ENCODE results near the gene DDIT3.
"Not testable (repeated sequence)": the region's sequence is repeated elsewhere in the genome, so short reads cannot be mapped to it uniquely, and the experiment has no call there.

DDIT3 gene

DNA sequence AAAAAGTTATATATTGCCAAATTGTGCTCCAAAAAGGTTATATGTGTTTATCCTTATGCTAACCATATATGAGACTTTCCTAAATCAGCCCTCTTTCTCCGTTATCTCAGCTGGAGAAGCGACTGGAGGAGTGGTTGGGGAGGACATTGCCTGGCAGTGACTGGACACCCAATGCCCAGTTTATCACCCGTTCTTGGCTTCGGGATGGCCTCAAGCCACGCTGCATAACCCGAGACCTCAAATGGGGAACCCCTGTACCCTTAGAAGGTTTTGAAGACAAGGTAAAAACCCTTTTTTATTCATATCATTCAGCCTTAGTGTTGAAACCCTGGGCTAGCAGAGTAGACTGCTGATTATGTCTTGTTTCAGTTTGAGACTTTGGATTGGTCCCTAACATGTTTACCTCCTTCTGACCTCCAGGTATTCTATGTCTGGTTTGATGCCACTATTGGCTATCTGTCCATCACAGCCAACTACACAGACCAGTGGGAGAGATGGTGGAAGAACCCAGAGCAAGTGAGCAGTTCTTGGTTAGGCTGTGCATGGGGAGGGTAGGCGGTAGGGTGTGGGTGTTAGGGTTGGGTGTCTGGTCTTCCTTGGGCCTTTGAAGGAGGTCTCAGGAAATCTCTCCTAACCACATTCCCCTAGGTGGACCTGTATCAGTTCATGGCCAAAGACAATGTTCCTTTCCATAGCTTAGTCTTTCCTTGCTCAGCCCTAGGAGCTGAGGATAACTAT is 8.6 kb downstream of the DDIT3 start:
- DNase-seq: no peak

GRCh38 chr12:57511161-57511560 is 9.2 kb downstream of the DDIT3 start:
- no peak for DNase-seq

- DNase-seq: not testable (repeated sequence)
Measured at GRCh38 chr12:57507796-57508195, 12.5 kb downstream of the DDIT3 start.

- DNase-seq: not testable (repeated sequence)
Measured at GRCh38 chr12:57506541-57506940, 13.8 kb downstream of the DDIT3 start.

GRCh38 chr12:57502311-57502969 is 17.9 kb downstream of the DDIT3 start:
- DNase-seq: not testable (repeated sequence)

DNA sequence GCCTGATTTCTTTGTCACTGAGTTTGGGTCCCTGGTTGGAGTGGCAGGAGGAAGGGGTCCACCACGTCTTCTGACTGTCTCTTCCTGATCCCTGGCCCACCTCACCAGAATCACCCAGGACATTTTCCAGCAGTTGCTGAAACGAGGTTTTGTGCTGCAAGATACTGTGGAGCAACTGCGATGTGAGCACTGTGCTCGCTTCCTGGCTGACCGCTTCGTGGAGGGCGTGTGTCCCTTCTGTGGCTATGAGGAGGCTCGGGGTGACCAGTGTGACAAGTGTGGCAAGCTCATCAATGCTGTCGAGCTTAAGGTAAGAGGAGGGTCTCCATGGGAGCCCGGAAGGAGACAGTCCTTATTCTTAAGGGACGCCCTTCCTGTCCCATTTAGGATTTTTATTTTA is 20.1 kb downstream of the DDIT3 start:
- no peak for DNase-seq

GRCh38 chr12:57498571-57498970 is 21.7 kb downstream of the DDIT3 start:
- DNase-seq: no peak

DNA sequence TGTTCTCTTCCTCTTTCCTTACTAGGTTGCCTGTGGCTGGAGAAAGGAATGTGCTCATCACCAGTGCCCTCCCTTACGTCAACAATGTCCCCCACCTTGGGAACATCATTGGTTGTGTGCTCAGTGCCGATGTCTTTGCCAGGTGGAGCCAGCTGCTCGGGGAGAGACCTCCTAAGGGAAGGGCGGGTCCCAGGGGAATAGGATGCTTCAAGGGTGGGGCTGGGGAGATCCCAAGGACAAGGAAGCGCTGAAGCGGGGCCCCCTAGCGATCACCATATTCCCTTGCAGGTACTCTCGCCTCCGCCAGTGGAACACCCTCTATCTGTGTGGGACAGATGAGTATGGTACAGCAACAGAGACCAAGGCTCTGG is 22.2 kb downstream of the DDIT3 start:
- no peak for DNase-seq

DNA sequence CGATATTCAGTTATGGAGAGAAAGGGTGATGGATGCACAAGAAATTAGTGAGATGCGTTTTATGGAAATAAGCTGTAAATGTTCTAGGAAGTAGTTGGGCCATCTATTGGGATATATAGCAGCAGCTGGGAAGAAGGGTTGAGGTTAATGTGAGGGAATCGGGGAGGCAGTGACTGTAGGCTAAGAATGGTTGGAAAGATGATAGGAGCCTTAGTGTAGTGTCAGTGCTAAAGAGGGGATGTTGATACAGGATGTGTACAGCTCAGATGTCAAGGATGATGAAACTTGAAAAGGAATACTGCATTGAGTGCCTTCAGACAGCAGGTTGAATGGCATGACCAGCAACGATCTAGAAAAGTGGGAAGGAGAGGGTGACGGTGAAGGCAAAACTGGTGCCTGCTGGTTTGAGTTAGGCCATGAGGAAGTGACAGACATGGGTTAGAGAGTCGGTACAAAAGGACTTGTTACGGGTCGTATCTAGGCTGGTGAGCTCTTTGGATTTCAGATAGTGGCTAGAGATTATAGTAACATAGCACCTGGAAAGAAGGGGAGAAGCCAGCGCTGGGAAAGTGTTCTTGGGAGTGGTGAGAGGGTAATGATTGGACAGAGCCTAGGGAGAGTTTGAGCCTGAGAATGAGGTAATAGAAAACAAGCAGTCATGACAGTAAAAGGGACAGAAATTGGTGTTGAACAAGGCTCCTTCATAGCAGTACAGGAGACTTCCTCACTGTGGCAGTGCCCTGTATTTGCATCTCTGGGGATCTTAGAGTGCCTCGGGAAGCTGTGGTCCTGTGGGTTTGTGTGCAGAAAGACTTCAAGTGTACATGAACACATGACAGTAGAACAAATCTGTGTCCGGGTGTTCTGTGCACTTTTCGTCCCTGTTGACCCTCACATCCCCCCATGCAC is 22.8 kb downstream of the DDIT3 start:
- no peak for DNase-seq

DNA sequence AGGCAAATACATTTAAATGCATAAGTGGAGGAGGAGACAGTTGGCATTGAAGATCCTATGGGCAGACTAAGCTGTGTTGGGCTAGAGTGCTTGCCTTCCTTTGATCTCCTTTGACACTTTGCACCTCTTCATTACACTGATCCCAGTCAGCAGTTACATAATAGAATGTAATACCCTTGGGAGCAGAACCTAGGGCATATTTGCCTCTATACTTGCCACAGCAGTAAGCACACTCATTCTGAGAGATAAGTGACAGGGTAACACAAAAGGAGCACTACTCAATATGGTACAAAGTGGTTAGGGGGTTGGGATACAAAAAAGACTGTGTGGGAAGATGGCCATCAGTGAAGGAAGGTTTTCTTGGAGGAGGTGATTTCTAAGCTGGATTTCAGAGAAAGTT is 23.5 kb downstream of the DDIT3 start:
- no peak for DNase-seq

DNA sequence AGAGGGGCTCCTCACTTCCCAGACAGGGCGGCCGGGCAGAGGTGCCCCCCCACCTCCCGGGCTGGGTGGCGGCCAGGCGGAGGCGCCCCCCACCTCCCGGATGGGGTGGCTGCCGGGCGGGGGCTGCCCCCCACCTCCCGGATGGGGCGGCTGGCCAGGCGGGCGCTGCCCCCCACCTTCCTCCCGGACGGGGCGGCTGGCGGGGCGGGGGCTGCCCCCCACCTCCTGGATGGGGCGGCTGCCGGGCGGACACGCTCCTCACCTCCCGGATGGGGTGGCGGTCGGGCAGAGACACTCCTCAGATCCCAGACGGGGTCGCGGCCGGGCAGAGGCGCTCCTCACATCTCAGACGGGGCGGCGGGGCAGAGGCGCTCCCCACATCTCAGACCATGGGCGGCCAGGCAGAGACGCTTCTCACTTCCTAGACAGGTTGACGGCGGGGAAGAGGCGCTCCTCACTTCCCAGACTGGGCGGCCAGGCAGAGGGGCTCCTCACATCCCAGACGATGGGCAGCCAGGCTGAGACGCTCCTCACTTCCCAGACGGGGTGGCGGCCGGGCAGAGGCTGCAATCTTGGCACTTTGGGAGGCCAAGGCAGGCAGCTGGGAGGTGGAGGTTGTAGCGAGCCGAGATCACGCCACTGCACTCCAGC is 25.1 kb downstream of the DDIT3 start:
- DNase-seq: not testable (repeated sequence)

- no peak for DNase-seq
Measured at GRCh38 chr12:57491393-57492280, 28.7 kb downstream of the DDIT3 start.

- no peak for DNase-seq
Measured at GRCh38 chr12:57490126-57490525, 30.2 kb downstream of the DDIT3 start.

GRCh38 chr12:57489157-57489641 is 31.1 kb downstream of the DDIT3 start:
- DNase-seq: no peak

DNA sequence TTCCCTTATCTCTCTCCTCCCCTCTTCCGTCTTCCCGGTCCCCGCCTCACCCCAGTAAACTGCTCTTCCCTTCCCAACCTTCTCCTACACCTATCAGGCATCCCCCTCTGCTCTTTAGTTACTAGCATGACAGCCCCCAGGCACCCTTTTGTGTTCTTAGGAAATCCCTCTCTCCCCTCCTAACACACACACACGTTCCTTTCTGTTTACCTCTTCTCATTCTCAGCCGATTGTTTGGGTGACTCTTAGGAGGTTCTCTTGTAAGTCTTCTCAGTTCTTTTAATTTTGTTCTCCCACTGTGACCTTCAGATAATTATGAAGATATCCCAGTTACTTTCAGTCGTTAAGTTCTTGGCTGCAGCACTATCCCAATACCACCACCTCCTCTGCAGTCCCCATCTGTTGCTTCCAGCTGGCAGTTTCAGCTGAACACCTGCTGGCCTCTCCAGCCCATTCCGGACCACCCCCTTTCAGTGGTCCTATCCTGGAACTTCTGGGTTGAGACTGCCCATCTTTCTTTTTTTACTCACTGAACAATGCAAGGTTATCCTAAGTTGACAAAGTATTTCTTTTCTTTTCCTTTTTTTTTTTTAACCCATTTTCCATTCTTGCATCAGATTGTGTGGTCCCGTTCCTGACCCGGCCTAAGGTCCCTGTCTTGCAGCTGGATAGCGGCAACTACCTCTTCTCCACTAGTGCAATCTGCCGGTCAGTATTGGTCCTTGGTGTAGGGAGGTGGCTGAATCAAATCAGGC is 31.7 kb downstream of the DDIT3 start:
- DNase-seq: no peak

- DNase-seq: peak; percentile 89
Measured at GRCh38 chr12:57487597-57488401, 32.5 kb downstream of the DDIT3 start, which contains the start of gene MARS1. TSS of gene MARS1 (plus strand) at chr12:57488068. CDS start at chr12:57488091, 23 bp downstream.

DNA sequence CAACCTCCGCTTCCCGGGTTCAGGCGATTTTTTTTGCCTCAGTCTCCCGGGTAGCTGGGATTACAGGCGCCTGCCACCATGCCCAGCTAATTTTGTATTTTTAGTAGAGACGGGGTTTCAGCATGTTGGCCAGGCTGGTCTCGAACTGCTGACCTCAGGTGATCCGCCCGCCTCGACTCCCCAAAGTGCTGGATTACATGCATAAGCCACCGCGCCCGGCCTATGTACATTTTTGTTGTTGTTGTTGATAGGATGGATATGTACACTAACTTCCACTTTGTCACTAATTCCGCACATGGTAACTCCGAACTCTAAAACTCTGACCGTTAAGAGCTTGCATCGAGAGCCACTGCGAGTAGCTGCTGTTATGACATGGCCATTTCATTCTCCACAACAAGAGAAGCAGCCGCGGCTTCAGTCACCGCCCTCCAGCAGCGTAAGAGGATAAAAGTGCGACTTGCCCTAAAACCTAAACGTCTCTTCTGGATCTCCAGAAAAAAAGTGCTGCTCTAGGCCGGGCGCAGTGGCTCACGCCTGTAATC is 33.2 kb downstream of the DDIT3 start:
- DNase-seq: no peak

DNA sequence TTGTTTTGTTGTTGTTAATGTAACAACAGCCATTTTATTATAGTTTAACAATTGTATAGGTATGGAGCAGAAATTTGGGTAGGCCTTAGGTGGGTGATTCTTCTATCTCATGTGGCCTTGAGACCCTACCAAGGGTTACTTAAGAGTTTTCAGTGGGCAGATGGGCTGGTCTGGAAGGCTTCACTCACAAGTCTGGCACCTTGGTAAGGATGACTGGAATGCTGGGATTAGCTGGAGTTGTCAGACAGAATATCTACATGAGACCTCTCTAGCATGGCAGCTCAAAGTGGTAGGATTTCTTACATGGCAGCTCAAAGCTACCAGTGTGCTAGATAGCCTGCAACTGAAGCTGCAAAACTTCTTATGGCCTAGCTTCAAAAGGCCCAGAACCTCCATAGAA is 34.6 kb downstream of the DDIT3 start:
- DNase-seq: no peak

DNA sequence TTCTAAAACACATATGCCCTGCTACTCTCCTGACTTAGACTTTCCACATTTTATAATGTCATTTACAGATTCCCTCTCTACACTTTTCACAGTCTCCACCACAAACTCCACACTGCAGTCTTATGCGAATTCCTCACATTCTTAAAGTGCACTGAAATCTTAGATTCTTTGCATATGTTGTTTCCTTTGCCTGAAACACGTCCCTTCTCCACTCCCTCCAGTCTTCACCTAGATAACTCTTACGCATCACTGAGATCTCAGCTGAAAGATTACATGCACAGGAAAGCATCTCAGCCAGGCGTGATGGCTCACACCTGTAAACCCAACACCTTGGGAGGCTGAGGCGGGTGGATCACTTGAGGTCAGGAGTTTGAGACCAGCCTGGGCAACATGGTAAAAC is 36.8 kb downstream of the DDIT3 start:
- DNase-seq: no peak

DNA sequence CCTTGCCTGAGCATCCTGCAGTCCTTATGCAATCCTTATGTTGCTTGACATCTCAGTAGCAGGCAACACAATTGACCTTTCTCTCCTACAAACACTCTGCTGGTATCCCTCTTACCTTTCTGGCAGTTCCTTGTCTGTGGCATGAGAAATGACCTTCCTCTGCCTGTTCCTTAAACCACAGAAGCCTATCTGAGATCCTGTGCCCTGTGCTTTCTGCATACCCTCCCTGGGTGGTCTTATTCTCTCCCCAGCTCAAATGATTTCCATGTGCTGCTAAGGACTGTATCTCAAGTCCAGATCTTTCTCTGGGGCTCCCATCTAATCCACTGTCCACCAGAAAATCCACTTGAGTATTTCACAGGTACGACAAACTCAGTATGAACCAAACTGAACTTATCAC is 38.6 kb downstream of the DDIT3 start:
- no peak for DNase-seq
